Measurements from ENCODE around the gene ARL8B.

The ARL8B gene

DNA sequence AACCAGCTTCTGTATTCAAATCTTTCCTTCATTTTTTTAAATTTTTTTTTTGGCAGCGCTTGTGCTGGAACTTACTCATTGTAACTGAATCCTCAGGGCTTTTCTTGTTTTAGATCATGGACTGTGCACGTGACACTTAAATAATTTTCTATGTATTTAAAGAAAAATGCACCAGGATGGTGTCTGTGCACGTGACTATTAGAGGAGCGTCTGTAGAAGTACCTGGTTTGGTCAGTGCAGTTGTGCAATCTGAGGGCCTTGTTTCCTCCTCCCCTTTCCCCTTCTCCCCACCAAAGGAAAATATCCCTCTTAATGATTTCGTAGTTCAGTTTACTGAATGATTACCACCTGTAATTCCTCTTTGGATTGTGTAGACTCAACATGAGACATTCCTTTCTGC, 96.7 kb downstream of the ARL8B start:
- no peak for TF ChIP-seq Cebpa-rat (IDR thresholded peaks at IDR 0.05)
- Histone ChIP-seq H4K20me1 (peaks cover 92% of the 10 kb centered on the region), H3K4me2 (peak overlapping the region; percentile 29), H3K4me3 (no peak overlapping the region), H3K9me3 (no peaks in the 10 kb centered on the region), H3K27ac (no peak overlapping the region), H3K4me1 (peaks cover 62% of the 10 kb centered on the region), H3K36me3 (peaks cover 64% of the 10 kb centered on the region), H3K9ac (no peak overlapping the region), H3K27me3 (no peaks in the 10 kb centered on the region)

DNA sequence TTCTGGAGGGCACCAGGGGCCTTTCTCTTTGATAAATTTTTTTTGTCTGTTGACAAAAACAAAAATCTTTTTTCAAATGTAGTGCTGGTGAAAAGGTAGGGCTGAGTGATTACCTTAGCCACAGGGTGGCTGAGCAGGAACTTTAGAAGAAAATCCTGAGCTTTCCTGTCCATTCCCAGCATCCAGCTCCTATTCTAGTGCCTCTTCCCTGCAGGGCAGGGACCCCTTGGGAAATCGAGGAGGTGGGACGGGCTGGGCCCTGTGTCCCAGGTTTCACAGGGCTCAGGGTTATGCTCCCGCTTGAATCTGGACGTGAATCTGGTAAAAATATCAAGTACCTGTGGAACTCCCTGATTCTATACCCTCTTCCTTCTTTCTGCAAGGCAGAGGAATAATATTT, 97.1 kb downstream of the ARL8B start:
- Histone ChIP-seq H3K36me3 (peaks cover 60% of the 10 kb centered on the region), H3K27ac (no peak overlapping the region), H3K4me1 (peaks cover 58% of the 10 kb centered on the region), H3K4me2 (peak overlapping the region; percentile 29; the same call in 1 of the 2 replicates), H3K4me3 (no peak overlapping the region), H4K20me1 (peaks cover 88% of the 10 kb centered on the region), H3K27me3 (no peaks in the 10 kb centered on the region), H3K9ac (no peak overlapping the region), H3K9me3 (no peaks in the 10 kb centered on the region)
- TF ChIP-seq Cebpa-rat (IDR thresholded peaks at IDR 0.05): no peak

DNA sequence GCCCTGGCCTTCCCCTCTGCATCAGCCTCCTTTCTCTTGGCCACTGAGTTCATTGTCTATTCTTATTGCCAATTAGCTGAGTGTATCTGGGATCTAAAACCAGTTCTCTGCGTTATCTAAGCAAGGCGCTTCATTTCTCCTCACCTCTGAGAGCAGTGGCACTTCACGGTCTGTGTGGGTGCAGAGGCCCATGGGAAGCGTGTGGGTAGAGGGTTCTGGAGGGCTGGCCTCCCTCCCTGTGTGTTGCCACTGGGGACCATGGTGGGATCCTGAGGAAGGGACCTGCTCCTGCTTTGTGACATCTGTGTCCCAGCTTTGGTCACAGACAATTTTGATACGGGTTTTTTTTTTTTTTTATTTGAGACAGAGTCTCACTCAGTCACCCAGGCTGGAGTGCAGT, 98.1 kb downstream of the ARL8B start:
- no peak overlapping the region for H3K4me2 ChIP-seq
- peaks cover 50% of the 10 kb centered on the region for H3K36me3 ChIP-seq
- H3K27ac ChIP-seq: peak overlapping the region; percentile 38; the same call in 1 of the 2 replicates

DNA sequence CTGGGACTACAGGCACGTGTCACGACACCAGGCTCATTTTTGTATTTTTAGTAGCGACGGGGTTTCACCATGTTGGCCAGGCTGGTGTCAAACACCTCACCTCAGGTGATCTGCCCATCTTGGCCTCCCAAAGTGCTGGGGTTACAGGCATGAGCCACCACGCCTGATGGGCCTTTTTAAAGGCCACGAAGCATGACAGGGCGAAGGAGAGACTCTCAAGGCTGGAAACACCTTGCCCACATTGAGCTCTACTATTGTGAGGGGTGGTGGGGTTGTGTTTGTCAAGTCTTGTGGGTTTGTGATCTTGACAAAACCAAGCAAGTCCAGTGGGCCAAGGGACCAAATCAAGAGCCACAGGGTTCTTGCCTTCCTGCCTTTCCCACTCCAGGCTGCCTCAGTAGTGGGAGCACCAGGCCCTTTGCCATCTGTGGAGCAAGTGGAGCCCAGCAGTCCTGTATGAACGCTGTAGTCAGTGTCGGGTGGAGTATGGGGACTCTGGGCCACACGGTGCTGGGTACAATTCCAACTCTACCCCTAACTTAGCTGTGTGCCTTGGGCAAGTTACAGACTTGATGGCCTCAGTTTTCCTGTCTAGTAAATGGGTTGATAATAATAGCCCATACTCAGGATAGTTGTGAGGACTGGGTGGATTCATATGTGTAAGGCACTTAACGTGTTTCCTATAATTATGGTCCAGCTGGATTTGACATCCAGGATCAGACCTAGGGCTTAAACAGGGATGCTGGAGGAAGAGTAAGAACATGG, 98.8 kb downstream of the ARL8B start:
- Histone ChIP-seq H3K36me3 (peaks cover 43% of the 10 kb centered on the region), H3K4me3 (no peak overlapping the region), H3K9me3 (no peaks in the 10 kb centered on the region), H4K20me1 (peaks cover 72% of the 10 kb centered on the region), H3K9ac (no peak overlapping the region), H3K4me2 (no peak overlapping the region), H3K27me3 (no peaks in the 10 kb centered on the region), H3K27ac (no peak overlapping the region), H3K4me1 (peaks cover 43% of the 10 kb centered on the region)
- no peak for TF ChIP-seq Cebpa-rat (IDR thresholded peaks at IDR 0.05)

More for the DNA sequence above, 98.1 kb downstream of the ARL8B start:
- Histone ChIP-seq H3K9ac (no peak overlapping the region; the same call in 1 of the 2 replicates), H3K4me1 (peaks cover 48% of the 10 kb centered on the region), H3K4me3 (no peak overlapping the region), H3K27me3 (no peaks in the 10 kb centered on the region), H4K20me1 (peaks cover 79% of the 10 kb centered on the region), H3K9me3 (no peaks in the 10 kb centered on the region)
- no peak for TF ChIP-seq Cebpa-rat (IDR thresholded peaks at IDR 0.05)

DNA sequence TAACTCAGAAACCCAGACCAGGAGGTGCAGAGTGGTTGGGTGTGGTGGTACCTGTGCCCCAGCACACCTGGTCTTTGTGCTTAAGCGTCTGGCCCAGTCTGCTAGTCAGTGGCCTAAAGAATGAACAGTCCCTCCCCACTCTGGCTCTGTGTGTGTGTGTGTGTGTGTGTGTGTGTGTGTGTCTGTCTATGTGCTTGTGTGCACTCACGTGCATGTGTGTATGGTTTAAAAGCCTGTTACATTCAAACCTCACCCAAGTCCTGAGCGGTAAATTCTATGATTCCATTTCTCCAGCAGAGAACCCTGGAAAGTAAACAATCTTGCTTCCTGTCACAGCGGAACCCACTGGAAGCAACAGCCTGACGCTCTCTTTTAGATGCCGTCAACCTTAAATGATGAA, 99.6 kb downstream of the ARL8B start:
- no peaks in the 10 kb centered on the region for H3K27me3 ChIP-seq
- no peak overlapping the region for H3K4me3 ChIP-seq
- H3K27ac ChIP-seq: no peak overlapping the region
- no peak overlapping the region for H3K9ac ChIP-seq
- H4K20me1 ChIP-seq: peaks cover 64% of the 10 kb centered on the region
- H3K4me1 ChIP-seq: peaks cover 41% of the 10 kb centered on the region
- H3K9me3 ChIP-seq: no peaks in the 10 kb centered on the region
- no peak for TF ChIP-seq Cebpa-rat (IDR thresholded peaks at IDR 0.05)
- H3K4me2 ChIP-seq: no peak overlapping the region
- peaks cover 35% of the 10 kb centered on the region for H3K36me3 ChIP-seq

DNA sequence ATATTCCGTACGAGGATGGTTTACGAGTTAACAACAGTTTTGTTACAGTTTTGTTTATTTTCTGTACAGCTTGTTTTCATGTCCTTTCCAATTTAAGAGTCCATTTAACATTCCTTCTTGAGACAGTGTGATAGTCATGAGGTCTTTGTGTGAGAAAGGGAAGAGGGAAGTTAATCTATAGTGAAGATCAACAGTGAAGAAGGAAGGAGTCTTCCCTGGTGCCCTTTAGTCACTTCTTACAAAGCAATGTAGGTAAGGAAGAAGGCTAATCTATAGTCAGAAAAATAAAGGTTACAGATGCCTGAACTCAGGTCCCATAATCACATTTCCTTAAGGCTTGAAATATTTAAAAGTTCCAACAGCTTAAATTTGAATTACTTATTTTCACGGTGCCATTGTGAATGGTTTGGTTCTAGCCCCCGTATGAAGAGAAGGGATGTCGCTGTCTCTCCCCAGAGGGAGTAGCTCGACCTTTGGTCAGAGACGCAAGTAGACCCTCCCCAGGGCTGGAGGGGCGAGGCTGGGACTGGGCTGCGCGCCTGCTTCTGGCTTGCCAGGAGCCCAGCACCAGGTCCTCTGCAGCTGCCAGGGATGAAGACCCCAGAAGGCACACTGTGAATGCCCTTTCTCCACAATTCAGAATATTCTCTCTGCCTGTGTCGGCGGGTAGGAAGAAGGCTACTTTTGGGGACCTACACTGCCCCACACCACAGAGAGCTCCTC, 100.4 kb downstream of the ARL8B start:
- Histone ChIP-seq H3K9me3 (no peaks in the 10 kb centered on the region), H3K27ac (no peak overlapping the region), H3K4me3 (no peak overlapping the region), H3K27me3 (no peaks in the 10 kb centered on the region), H3K9ac (no peak overlapping the region), H4K20me1 (peaks cover 56% of the 10 kb centered on the region), H3K36me3 (peaks cover 28% of the 10 kb centered on the region), H3K4me1 (peaks cover 35% of the 10 kb centered on the region), H3K4me2 (no peak overlapping the region)
- TF ChIP-seq Cebpa-rat (IDR thresholded peaks at IDR 0.05): no peak

DNA sequence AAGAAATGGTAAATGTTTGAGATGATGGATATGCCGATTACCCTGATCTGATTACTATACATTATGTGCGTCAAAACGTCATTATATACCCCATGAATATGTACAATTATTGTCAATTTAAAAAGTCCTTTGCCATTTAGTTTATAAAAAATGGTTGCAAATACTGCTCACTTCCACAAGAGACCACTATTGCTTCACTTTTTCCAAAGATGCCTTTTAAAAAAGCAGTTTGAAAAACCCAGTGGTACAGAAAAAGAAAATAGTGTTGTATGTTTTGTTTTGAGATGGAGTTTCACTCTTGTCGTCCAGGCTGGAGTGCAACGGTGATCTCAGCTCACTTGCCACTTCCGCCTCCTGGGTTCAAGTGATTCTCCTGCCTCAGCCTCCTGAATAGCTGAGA, 104.7 kb downstream of the ARL8B start:
- no peaks in the 10 kb centered on the region for H3K9me3 ChIP-seq
- H3K27ac ChIP-seq: no peak overlapping the region
- H3K4me2 ChIP-seq: no peak overlapping the region
- peaks cover 13% of the 10 kb centered on the region for H4K20me1 ChIP-seq
- TF ChIP-seq Cebpa-rat (IDR thresholded peaks at IDR 0.05): no peak
- no peak overlapping the region for H3K4me3 ChIP-seq
- peaks cover 19% of the 10 kb centered on the region for H3K4me1 ChIP-seq
- 0 out of 2 replicates have a peak, but pooled peaks cover 5% of the 10 kb centered on the region for H3K36me3 ChIP-seq
- H3K9ac ChIP-seq: no peak overlapping the region
- H3K27me3 ChIP-seq: no peaks in the 10 kb centered on the region

DNA sequence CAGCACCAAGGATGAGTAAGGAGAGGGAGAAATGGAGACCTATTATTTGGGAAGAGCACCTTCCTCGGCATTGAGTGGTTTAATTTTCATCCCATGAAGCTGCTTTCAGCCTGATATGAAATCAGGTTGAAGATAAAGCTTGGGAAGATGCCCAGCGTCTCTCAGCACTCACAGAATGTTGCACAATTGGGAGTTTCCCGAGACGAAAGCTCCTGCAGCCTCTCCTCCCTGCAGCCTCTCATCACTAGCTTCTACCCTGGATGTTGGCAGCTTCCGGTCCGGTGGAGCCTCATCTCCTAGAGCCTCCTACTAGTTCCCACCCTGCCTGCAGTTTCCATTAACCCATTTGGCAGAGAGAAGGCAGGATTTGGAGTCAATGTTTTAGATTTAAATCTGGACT, 105.7 kb downstream of the ARL8B start:
- TF ChIP-seq Cebpa-rat (IDR thresholded peaks at IDR 0.05): no peak
- no peaks in the 10 kb centered on the region for H3K9me3 ChIP-seq
- H3K27ac ChIP-seq: no peak overlapping the region
- peaks cover 19% of the 10 kb centered on the region for H3K4me1 ChIP-seq
- H3K36me3 ChIP-seq: 0 out of 2 replicates have a peak, but pooled peaks cover 1% of the 10 kb centered on the region
- no peaks in the 10 kb centered on the region for H3K27me3 ChIP-seq
- no peak overlapping the region for H3K9ac ChIP-seq
- H4K20me1 ChIP-seq: peaks cover 2% of the 10 kb centered on the region
- H3K4me2 ChIP-seq: no peak overlapping the region
- H3K4me3 ChIP-seq: no peak overlapping the region

DNA sequence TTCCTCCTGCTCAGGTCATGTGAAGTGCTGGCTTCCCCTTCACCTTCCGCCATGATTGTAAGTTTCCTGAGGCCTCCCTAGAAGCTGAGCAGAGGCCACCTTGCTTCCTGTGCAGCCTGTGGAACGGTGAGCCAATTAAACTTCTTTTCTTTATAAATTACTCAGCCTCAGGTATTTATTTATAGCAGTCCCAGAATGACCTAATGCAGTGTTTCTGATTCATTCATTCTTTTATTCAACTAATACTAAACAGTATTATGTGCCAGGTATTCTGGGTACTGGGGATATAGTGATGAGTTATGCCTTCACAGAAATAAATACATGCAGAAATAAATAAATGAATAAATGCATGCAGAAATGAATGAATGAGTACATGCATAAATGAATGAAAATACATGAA, 107.3 kb downstream of the ARL8B start:
- no peak for TF ChIP-seq Cebpa-rat (IDR thresholded peaks at IDR 0.05)
- no peak overlapping the region for H3K9ac ChIP-seq
- no peaks in the 10 kb centered on the region for H3K36me3 ChIP-seq
- H3K4me3 ChIP-seq: no peak overlapping the region
- no peak overlapping the region for H3K4me2 ChIP-seq
- peaks cover 19% of the 10 kb centered on the region for H3K4me1 ChIP-seq
- H4K20me1 ChIP-seq: no peaks in the 10 kb centered on the region; the same call in 1 of the 2 replicates
- H3K27ac ChIP-seq: no peak overlapping the region
- H3K27me3 ChIP-seq: no peaks in the 10 kb centered on the region
- H3K9me3 ChIP-seq: no peaks in the 10 kb centered on the region

Data from BLaER1 (cell line).